Activated CD4-positive, alpha-beta T cell treated with anti-CD3 and anti-CD28 coated beads for 24 hours (primary cell): ENCODE results near the gene NACC2.

Experiments used
- DNase-seq, 2 donors: peaks; one replicate each; pipeline ENCODE4 v3.0.0-alpha.2; 2020; ENCODE audit warnings: low read depth in 2 of 2

The NACC2 gene

DNA sequence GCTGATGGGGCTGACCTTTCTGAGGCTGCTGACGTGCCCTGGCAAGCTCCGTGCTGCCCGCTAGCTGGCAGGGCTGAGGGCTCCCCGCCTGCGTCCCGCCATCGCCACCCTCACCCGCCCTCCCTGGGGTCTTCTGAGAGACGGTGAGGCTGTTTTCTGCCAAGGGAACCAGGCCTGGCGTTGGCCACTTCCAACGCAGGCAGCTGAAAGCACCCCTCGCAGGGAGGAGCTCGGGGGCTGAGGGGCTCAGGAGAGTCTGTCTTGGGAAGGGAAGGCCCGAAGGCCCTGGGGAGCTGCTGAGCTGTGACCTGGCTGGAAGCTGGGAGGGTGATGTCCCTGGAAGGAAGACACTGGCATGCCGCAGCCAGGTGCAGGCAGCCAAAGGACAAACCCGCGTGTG is 33.3 kb upstream of the NACC2 start:
- DNase-seq = no peak

DNA sequence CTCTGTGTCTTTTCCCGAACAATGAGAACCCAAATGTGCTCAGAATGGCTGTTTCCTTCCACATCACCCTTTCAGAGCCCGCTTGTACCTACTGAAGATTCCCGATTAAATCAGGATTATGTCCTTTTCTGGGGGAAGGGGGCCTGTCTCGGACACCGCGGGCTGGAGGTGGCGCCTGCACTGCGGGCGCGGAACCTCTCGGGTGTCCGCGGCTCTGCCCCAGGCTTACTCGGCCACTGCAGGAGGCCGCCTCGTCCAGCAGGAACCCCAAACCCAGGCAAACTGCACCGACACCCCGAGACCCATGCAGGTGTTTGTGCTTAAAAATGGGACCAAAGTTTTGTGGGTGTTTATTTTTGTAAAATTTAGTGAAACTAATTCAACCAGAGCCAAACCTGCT is 32.2 kb upstream of the NACC2 start:
- DNase-seq = no peak

DNA sequence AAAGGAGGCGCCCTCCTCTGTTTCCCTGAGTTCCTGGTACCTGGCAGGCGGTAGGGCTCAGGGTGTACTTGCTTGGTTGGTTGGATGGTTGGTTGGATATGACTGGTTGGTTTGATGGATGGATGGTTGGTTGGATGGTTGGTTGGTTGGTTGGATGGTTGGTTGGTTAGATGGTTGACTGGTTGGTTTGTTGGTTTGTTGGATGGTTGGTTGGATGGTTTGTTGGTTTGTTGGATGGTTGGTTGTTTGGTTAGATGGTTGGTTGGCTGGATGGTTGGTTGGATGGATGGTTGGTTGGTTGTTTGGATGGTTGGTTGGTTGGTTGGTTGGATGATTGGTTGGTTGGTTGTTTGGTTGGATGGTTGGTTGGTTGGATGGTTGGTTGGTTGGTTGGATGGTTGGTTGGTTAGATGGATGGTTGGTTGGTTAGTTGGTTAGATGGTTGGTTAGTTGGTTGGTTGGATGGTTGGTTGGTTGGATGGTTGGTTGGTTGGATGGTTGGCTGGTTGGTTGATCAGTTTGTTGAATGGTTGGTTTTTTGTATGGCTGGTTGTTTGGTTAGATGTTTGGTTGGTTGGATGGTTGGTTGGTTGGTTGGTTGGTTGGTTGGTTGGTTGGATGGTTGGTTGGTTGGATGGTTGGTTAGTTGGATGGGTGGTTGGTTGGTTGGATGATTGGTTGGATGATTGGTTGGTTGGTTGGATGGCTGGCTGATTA is 30.0 kb upstream of the NACC2 start:
- no peak for DNase-seq

DNA sequence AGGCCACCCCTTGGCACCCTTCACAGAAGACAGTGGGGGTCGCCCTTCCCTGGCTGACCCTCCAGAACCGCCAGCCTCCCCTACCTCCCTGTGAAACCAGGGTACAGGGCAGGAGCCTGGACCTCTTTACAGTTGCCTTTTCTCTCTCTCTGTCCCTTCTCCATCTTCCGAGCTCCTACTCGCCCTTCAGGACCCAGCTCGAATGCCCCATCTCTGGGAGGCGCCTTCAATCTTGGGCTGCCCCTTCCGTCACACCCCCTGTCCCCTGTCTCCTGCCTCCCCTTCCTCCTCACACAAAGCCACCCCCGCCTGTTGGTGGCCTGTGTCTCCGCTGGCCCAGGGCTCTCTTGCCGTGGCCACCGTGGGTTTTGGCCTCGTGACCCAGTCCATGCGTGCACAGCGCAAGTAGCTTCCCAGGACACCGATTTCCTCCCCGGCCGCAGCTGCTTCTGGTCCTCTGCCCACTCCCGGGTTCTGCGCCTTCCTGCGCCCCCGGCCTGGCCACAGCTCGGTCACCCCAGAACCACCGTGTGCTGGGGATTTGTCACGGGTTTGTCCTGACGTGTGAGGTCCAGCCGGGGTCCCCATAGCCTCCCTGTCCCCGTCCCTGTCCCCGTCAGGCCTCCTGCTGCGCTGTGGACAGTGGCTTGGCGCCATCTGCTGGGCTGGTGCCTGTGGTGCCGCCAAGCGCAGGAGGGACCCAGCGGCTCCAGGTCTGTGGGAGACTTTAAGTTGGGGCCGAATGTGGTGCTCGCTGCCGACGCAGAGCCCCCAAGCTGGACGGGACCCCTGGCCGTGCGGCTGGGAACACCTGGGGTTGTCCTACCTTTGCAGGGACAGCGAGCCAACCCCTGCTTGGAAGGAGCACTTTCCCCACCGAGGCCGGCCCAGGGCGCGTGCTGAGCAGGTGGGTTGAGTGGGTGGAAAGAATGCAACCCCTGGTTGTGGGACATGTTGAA is 27.6 kb upstream of the NACC2 start:
- peak; percentile 70 to 71 for DNase-seq

DNA sequence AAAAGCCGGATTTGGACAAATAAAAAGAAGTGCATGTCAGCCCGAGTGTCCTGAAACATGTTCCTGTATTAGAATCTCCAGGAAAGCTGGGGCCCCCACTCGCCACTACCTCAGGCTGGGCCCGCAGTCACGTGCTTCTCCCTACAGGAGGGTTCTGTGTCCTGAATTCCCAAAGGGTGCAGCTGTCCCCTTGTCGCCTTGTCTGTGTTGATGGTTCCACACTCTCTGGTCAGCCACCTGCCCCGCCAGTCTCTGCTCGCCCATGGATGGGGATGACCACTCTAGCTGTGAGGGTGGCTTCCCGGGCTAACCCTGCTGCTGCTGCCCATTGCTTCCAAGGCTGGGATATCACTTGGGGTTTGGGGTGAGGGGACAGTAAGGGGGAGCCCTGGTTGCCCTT is 26.7 kb upstream of the NACC2 start:
- no peak for DNase-seq

DNA sequence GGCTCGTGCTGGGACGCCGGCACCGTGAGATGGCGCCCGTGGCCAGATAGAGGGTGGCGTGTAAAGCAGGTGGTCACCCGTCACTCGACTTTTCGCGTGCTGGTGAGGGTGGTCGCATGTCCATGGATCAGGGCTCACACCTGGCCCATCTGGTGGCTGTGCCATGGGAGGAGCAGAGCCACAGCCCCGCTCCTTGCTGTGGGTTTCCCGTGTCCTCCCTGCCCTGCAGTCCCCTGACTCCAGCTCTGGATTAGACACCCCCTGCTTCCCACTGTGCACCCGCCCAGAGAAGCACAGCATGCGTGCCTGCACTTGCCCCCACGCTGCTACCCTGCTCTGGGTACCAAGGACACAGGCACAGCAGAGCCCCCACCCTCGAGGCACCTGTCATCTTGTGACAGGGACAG is 25.4 kb upstream of the NACC2 start:
- DNase-seq = no peak

DNA sequence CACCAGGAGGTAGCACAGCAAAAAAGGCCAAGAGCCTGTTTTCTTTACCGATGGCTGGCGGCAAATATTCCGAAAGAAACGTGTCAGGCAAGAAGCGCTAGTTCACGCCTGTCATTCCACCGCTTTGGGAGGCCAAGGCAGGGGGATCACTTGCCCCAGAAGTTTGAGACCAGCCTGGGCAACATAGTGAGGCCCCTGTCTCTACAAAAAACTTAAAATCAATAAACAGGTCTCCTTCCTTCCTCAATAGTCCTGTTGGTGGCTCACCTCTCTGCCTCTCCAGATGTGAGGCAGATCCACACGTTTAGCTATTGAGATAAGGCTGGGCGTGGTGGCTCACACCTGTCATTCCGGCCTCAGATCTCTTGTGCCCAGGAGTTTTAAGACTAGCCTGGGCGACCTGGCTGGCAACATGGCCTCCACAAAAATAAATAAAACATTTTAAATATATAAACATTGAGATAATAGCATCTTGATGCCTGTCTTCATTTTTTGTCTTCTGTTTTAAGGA is 24.8 kb upstream of the NACC2 start:
- no peak for DNase-seq

DNA sequence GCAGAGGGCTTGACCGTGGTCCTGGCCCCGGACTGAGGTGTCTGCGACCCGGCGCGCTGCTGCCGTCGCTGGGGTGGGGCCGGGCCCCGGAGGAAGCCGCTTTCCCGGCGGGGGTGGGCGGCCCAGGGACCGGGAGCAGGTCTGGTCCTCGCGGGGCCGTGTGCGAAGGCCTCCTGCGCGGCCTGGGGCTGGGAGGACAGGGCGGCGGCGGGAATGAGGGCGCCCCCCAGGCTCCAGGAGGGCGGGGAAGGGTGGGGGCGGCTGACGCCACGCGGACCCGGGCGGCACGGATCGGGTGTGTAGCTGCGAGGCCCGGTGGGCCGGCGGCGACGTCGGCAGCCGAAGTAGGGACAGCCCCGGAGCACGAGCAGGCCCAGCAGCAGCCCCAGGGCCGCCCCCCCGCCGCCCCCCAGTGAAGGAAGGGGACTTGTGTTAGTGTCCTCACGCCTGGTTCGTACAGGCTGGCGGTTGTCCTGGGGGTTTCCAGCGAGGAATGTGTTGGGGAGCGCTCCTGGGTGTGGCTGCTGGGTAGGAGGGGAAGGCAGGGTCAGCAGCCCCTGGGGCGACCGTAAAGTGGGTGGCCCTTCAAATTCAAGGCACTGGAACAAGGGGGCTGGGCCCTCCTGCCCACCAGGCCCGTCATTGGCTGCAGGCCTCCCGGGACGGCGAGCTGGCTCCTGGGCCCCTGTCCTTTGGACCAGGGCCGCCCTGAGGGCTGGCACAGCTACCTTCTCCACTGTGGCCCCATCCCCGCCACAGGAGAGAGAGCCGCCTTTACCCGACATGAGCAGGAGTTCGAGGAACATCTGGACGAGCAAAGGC is 24.2 kb upstream of the NACC2 start:
- no peak for DNase-seq

DNA sequence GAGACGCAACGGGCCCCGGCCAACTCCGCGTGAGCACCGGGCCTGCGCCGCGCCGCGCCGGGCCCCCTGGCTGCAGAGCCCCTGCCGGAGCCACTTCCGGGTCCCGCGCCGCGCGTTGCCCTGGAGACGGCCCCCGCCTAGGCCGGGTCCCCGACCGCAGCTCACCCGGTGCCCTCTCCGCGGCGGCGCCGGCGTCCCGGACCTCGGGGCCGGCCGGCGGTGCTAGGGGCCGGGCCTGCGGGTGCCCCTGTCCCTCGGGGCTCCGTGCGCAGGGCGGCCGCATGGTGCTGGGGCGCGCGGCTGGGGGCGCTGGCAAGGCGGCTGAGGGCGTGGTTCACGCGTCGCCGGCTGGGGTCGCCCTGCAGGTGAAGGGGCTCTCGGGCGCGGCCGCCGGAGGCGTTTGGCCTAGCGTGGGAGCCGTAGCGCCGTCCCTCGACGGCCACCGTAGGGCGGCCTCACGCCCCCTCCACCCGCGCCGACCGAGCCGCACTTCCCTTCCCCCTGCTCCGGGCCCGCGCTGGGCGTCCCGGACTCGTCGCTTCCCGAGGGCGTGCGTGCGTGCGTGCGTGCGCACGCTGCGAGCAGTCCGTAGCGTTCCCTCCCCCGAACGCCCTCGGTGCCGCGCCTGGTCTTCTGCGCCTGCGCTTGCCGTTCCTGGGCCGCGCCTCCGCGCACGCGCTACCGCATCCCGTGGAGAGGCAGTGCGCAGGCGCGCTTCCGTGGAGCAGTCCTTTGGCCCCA is 23.4 kb upstream of the NACC2 start, which contains the start of gene TMEM250:
Gene TMEM250, minus strand, starts transcription at position 556 of the 741 bp plus-strand sequence. CDS start 1,975 bp downstream, outside the sequence.
- peak; percentile 91 to 93 for DNase-seq

DNA sequence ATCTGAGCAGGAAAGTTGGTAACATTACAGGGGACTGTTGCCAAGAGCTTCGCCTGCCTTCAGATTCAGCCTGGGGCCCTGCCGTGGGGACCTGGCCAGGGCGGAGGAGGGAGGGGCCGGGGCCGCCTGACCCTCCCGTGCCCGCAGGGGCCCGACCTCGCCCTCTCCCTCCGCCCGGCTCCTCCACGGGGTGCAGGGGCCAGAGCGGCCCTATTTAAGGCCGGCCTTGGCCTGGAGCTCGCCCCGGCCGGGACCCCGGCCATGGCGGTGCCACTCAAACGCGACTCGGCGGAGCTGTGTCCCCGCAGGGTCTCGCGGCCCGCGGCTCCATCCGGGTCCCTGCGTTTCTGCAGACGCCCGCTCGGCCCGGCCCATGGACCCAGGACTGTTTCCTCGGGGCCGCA is 22.8 kb upstream of the NACC2 start:
- no peak for DNase-seq

DNA sequence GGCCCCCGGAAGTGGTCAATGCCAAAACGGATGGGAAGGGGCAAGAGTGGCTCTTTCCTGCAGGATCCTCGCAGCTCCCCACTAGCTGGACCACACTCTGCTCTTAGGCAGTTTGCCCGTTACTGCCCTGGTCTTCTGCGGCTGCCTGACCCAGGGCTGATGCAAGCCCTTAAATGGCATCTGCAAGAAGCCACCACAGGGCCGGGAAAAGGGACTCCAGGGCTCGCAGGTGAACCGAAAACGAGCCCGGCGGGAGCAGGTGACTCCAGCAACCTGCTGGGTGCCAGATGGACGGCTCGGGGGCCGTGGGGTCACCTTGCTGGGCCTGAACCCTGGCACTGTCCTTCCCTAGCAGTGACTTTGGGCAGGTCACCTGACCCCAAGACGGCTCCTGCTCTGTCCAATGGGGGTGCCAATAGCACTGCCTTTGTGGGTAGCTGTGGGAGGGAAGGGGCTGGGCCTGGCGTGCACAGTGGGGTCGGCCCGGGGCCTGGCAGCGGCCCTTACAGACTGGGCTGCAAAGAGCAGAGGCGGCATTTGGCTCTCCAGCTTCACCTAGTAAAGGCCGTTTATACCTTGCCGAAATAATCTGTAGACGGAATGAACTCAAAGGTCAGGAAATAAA is 22.3 kb upstream of the NACC2 start:
- no peak for DNase-seq

DNA sequence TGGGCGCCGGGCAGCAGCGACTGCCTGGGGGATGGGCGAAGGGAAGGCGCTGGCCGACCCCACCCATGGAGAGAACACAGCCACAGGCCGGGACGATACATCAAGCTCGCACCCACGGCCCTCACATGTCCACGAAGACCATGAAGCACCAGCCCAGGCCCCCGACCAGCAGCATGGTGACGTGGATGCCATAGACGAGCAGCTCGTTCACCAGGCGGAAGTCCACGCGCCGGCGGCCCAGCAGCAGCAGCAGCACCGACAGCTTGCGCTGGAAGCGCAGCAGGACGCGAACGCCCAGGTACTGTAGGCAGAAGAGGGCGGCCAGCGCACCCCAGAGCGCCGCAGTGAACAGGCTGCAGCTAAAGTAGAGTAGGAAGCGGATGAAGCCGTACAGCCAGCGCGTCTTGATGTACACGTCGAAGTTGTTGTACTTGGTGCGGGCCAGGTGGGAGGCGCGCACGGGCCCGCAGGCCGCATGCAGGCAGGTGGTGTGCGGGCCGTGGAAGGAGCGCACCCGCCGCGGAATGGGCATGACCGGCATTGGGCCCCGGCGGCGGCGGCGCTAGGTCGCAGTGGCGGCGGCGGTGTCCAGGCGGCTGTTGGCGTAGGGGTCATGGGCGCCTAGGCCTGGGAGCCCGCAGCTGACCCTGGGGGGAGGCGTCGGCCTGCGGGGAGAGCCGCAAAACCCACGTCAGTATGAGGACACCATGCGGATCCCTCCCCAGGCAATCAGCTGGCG is 21.4 kb upstream of the NACC2 start:
- DNase-seq = no peak

DNA sequence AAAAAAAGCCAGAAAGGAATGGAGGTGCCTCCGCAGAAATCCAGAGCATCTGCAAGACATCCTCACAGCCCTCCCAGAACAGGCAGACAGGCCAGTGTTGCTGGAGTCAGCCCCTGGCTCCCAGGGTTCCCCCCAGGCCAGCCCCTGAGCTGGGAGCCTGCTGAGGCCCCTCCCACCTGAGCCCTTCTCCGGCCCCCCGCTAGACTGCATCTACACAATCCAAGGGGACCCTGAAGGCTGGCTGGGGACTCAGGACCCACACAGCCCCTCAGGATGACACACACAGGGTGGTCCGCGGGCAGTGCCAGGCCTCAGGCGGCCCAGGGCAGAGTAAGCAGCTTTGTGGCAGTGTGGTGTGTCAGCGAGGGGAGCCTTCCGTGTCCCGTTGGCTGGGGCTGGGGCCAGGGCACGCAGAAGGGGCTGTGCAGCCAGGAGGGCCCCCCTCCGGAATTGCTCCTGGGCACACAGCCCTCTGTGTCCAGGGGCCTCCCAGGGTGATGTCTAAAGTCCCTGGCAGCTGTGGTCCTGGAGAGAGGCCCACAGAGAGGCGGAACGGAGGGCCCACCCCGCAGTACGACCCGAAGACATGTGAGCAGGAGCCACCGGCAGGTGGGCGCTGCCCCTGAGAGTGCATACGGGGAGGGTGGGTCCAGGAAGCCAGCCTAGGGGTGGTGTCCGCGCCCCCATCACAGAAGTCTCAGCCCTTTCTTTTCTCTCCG is 20.7 kb upstream of the NACC2 start:
- no peak for DNase-seq

DNA sequence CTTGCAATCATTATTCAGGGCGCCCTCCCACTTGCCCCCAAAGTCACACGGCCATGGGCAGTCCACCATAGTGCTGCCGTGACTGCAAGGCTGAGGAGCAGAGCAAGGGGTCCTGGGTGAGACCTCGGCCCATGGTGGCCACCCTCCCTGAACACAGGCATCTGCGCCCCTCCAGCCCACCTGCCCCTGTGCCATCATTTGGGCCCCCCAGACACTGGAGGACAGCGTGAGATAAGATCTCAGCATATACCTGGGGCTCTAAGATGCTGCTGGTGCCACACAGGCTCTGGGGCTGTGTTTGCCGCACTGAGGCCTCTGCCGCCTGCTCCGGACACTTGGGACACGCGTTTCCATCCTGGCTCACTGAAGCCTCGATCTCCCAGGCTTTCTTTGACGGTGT is 20.1 kb upstream of the NACC2 start:
- no peak for DNase-seq

DNA sequence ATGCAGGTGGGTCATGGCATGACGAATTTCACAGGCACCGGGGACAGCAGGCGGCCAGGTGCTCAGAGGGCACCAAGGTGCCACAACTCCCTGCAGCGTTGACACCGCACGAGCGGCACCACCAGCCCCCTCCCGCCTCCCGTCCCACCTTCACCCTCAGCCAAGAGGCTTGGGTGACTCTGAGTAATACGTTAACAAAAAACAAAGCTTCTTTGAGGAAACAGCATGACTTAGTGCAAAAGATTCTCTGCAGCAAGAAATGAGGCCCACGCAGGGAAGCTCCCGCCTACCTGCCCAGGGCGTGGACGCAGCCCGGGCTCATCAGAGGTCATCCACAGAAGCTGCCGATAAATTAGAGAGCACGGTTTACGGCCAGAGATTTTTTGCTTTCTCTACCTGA is 19.5 kb upstream of the NACC2 start:
- DNase-seq = no peak

DNA sequence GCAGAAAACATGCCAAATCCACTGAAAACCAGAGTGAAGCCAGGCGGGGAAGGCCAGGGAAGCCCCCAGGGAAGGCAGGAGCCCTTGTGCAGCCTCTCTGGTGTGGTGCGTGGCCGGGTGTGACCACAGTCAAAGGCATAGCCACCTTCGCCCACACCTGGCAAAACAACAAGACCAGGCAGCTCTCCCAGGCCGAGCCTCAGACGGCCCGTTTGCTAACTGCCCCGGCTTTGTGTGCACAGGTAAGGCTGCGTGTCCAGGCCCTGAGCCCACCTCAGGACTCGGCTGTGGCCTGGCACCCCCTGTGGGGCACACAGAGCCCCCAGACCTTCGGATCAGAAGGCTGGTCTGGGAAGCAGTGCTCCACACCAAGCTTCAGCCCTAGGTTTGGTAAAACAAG is 17.5 kb upstream of the NACC2 start:
- DNase-seq = no peak

DNA sequence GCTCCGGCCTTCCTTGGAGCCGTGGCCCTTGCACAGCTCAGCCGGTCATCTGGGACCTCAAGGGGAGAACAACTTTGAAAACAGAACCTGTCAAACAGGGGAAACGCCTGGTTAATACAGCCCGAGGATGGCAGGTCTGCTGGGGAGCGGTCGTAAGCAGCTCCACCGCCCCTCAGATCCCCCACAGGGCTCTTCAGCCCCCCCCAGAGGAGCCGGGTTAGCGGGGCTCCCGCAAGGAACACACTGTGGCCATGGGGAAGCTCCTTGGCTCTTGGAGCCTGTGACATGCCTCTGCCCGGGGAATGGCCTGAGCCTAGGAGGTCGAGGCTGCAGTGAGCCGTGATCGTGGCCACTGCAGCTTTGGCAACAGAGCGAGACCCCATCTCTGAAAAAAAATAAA is 16.8 kb upstream of the NACC2 start:
- DNase-seq = no peak

DNA sequence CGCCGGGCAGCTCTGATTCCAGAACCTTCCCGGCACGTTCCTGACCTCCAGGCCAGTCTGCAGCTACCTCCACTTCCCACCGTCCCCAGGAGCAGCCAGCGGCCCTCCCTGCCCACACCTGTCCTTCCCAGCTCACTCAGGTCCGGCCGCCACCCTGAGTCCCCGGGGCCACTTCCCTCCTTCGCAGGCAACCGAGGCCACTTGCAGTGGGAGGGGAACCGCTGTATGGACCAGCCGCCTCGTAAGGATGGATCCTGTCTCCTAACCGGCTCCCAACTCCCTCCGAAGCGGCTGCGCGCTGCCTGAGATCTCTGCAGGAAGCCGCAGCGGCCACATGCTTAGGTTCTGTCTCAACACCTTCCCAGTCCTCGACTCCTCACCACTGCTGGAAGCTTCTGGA is 16.1 kb upstream of the NACC2 start:
- no peak for DNase-seq
